Endothelial cell of umbilical vein (primary cell): ENCODE data around the gene CDH7. TPM values are rescaled to one million over a fixed set of nuclear protein-coding genes. Genes with fewer than 3 reads are reported as not detected.

Experiments
- BruUV-seq: library from RNA; stranded (reverse); fragments of 400-500 nt; replicated peaks from 2 replicates; lab custom pipeline; 2021; lab: Mats Ljungman, UMichigan
- CTCF ChIA-PET: fragments of 300-600, 350-600 bp; sonication (Branson Sonifier 250); formaldehyde crosslinking; loops from one replicate; lab custom pipeline; 2021; ENCODE audit warnings: antibody characterized with exemption, inconsistent platforms; lab: Charles Lee
- POLR2A ChIA-PET: fragments of 300-600, 350-600 bp; sonication (Branson Sonifier 250); formaldehyde crosslinking; loops from one replicate; lab custom pipeline; 2021; ENCODE audit warnings: antibody characterized with exemption, inconsistent platforms; lab: Charles Lee
- DNase-seq: peaks from one replicate; pipeline ENCODE4 v3.0.0-alpha.2; 2011; ENCODE audit warnings: low read depth, low spot score
- FAIRE-seq: peaks from 2 replicates; lab custom pipeline; 2011; peaks lifted over from hg19 to GRCh38; lab: Jason Lieb, UNC
- H2AFZ ChIP-seq: 2 replicates; pipeline ENCODE4 v1.6.0; 2012; ENCODE audit warnings: low read depth, low read length, control low read depth, inconsistent platforms
- H3K27ac ChIP-seq: 2 replicates; pipeline ENCODE4 v1.5.1; 2011; ENCODE audit warnings: low read depth, mild to moderate bottlenecking, control low read depth, low read length, moderate library complexity; ENCODE audit not compliant: insufficient read depth
- H3K27me3 ChIP-seq, 2 experiments: 2 replicates each; pipeline versions ENCODE4 v1.6.0 to v1.6.1; 2011; ENCODE audit warnings: low read length in 2 of 2, mixed read lengths in 1 of 2; ENCODE audit not compliant: control insufficient read depth in 2 of 2, insufficient read depth in 2 of 2
- H3K36me3 ChIP-seq, 2 experiments: 2 replicates in 1 of 2; 3 replicates in 1 of 2; pipeline ENCODE4 v1.5.1; 2011; ENCODE audit warnings: low read length in 2 of 2, mild to moderate bottlenecking in 1 of 2, moderate library complexity in 1 of 2; ENCODE audit not compliant: control insufficient read depth in 2 of 2, insufficient read depth in 2 of 2; ENCODE audit errors: extremely low read depth in 1 of 2
- H3K4me1 ChIP-seq: 3 replicates; pipeline ENCODE4 v1.5.1; 2011; ENCODE audit warnings: mild to moderate bottlenecking, low read length; ENCODE audit not compliant: control insufficient read depth, insufficient read depth; ENCODE audit errors: extremely low read depth
- H3K4me2 ChIP-seq: 2 replicates; pipeline ENCODE4 v1.6.1; 2011; ENCODE audit warnings: low read length, control low read depth, mixed read lengths; ENCODE audit not compliant: insufficient read depth
- H3K4me3 ChIP-seq, 3 experiments: fragments of 200-600 bp in 1 of 3; sonication (generic), shearing (Covaris generic) in 1 of 3; replicated peaks in 1 of 3; 2 replicates each; pipeline ENCODE4 v1.5.1; 2011 to 2016; ENCODE audit warnings: control low read depth in 3 of 3, low read length in 3 of 3, mild to moderate bottlenecking in 2 of 3, inconsistent platforms in 1 of 3, low read depth in 1 of 3, moderate library complexity in 1 of 3; ENCODE audit not compliant: insufficient read depth in 1 of 3
- H3K79me2 ChIP-seq: 2 replicates; pipeline ENCODE4 v1.6.0; 2012; ENCODE audit warnings: low read length, inconsistent platforms; ENCODE audit not compliant: control insufficient read depth, insufficient read depth
- H3K9ac ChIP-seq: replicated peaks from 2 replicates; pipeline ENCODE3; 2011; ENCODE audit warnings: low read length, control low read depth; ENCODE audit not compliant: insufficient read depth; ENCODE audit errors: extremely low read depth
- H3K9me1 ChIP-seq: replicated peaks from 3 replicates; pipeline ENCODE4 v1.6.0; 2011; ENCODE audit warnings: mild to moderate bottlenecking, low read length; ENCODE audit not compliant: control insufficient read depth, insufficient read depth; ENCODE audit errors: extremely low read depth
- H3K9me3 ChIP-seq: replicated peaks from 2 replicates; pipeline ENCODE4 v1.5.1; 2012; ENCODE audit warnings: low read length, inconsistent platforms; ENCODE audit not compliant: control insufficient read depth, insufficient read depth
- H4K20me1 ChIP-seq: replicated peaks from 2 replicates; pipeline ENCODE3; 2011; ENCODE audit warnings: mild to moderate bottlenecking, low read length; ENCODE audit not compliant: control insufficient read depth, insufficient read depth; ENCODE audit errors: extremely low read depth
- CTCF ChIP-seq, 2 donors: IDR thresholded peaks; 1 replicate in 1 of 2; 2 replicates in 1 of 2; pipeline ENCODE4 v1.5.1; 2011; ENCODE audit warnings: low read length in 2 of 2, mild to moderate bottlenecking in 2 of 2, moderate library complexity in 2 of 2, control low read depth in 1 of 2, inconsistent platforms in 1 of 2, low read depth in 1 of 2; ENCODE audit not compliant: insufficient read depth in 1 of 2; ENCODE audit errors: extremely low read depth in 1 of 2
- GATA2 ChIP-seq: IDR thresholded peaks from 2 replicates; pipeline ENCODE4 v1.7.0; 2011; ENCODE audit warnings: low read depth, mild to moderate bottlenecking, moderate library complexity, mixed read lengths, low read length; ENCODE audit not compliant: insufficient read length, insufficient read depth
- JUN ChIP-seq: IDR thresholded peaks from 2 replicates; pipeline ENCODE4 v1.6.1; 2011; ENCODE audit warnings: borderline replicate concordance, low read depth; ENCODE audit not compliant: insufficient read length, insufficient read depth
- MYC ChIP-seq: IDR thresholded peaks from one replicate; pipeline ENCODE4 v1.6.1; 2011; ENCODE audit warnings: mild to moderate bottlenecking, low read depth, low read length
- POLR2A ChIP-seq: IDR thresholded peaks from 2 replicates; pipeline ENCODE4 v1.6.1; 2012; ENCODE audit warnings: low read depth, mild to moderate bottlenecking, control low read depth, low read length
- POLR2AphosphoS5 ChIP-seq: IDR thresholded peaks from 2 replicates; pipeline ENCODE4 v1.6.1; 2012; ENCODE audit warnings: low read depth, mild to moderate bottlenecking, control low read depth, low read length, moderate library complexity; ENCODE audit not compliant: insufficient read depth
- dilution Hi-C: fragments of 300-500 bp; cut with MboI; formaldehyde crosslinking; loops from one replicate; pipeline ENCODE4 v1.15.0; 2019; ENCODE audit warnings: low sequenced_read_pairs; ENCODE audit not compliant: extremely low pct_ligation_motif_present
- intact Hi-C: fragments of 100-400 bp; cut with micrococcal nuclease; formaldehyde crosslinking; loops from one replicate; pipeline ENCODE4 v1.10.0; 2022
- polyA plus RNA-seq, 4 experiments: library from polyadenylated mRNA; depleted of rRNA in 3 of 4; stranded (reverse) in 3 of 4; unstranded in 1 of 4; fragments of >200 nt; gene quantifications; 2 replicates each; pipeline versions ENCODE4 v1.2.1 to v1.2.3, GENCODE V29; 2011 to 2012; ENCODE audit warnings: missing spikeins in 1 of 4
- total RNA-seq: library from RNA; stranded (reverse); gene quantifications from 2 replicates; pipeline ENCODE4 v1.2.3, GENCODE V29; 2021

CDH7 gene
- total and polyA plus RNA-seq, 2 donors (not counting 3 experiments of a cell fraction or from before 2014, with no cell fraction given) = not detected

DNA sequence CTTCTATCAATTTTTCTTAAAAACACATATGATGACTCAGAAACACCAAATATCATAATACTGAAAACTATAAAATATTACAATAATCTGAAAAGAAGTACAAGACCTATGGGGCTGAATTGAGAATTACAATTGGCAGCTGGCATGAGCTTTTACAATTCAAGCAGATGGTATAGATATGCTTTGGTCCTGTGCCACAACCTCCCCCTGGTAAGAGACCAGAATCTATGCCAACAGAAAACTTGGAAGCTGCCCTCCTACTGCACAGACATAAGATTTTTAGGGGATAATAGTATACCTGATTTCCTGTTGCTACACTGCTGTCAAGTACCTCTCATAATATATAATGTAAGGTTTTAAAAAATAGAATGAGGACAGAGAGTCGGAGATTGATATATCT, 46.8 kb upstream of the CDH7 start:
- POLR2A ChIA-PET = no interaction called here

DNA sequence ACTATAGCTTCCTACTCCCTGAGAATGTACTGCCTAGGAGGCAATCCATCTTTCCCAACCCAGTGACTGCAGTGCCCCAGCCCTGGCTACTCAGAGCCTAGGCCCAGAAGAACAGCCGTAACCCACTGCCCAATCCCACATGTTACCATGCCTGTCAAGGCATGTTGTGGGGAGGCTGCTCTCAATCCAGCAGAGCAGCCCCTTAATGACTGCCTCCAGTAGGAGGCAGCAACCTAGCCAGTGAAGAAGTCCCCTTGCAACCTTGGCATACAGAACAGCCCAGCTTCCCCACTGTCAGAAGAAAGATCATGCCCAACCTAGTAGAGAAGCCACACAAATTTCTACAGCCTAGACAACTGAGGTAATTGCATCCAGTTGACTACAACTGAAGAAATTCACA, 44.2 kb upstream of the CDH7 start:
- no peaks in the 10 kb centered on the region for H3K4me1 ChIP-seq
- no peak overlapping the region for H3K9ac ChIP-seq
- H3K79me2 ChIP-seq = no peaks in the 10 kb centered on the region
- CTCF ChIA-PET = no interaction called here
- no peak overlapping the region for H3K4me2 ChIP-seq
- POLR2A ChIA-PET = no interaction called here
- BruUV-seq = no TSS peak
- dilution Hi-C loops (no loop called here), intact Hi-C loops (no loop called here)
- H3K4me3 ChIP-seq = no peak overlapping the region
- H3K36me3 ChIP-seq = no peaks in the 10 kb centered on the region
- no peak overlapping the region for H3K27ac ChIP-seq
- no peak for TF ChIP-seq GATA2
- no peak for TF ChIP-seq CTCF (IDR thresholded peaks at IDR 0.05; ENCODE audit: extremely low read depth in 1 of 2, insufficient read depth in 1 of 2, low read depth in 1 of 2, low read length in 2 of 2)
- TF ChIP-seq MYC = no peak
- H2AFZ ChIP-seq = no peak overlapping the region
- no peak for DNase-seq
- FAIRE-seq = no peak
- no peaks in the 10 kb centered on the region for H3K9me3 ChIP-seq
- no peaks in the 10 kb centered on the region for H3K9me1 ChIP-seq
- no peaks in the 10 kb centered on the region for H4K20me1 ChIP-seq
- H3K27me3 ChIP-seq = no peaks in the 10 kb centered on the region

More for the DNA sequence above, 46.8 kb upstream of the CDH7 start:
- CTCF ChIA-PET = interaction anchor here (1.6 kb wide), 1 partner anchor 9 kb away, joined by 3 read pairs; no protein-coding TSS in a partner anchor
- DNase-seq = no peak
- no peak overlapping the region for H3K27ac ChIP-seq
- intact Hi-C loops (no loop called here), dilution Hi-C loops (no loop called here)
- H3K36me3 ChIP-seq = no peaks in the 10 kb centered on the region
- FAIRE-seq = no peak
- H3K4me1 ChIP-seq = no peaks in the 10 kb centered on the region
- H3K9me1 ChIP-seq = no peaks in the 10 kb centered on the region
- H3K9ac ChIP-seq = no peak overlapping the region
- H3K4me2 ChIP-seq = no peak overlapping the region
- H3K9me3 ChIP-seq = no peaks in the 10 kb centered on the region
- H4K20me1 ChIP-seq = no peaks in the 10 kb centered on the region
- H3K4me3 ChIP-seq = no peak overlapping the region
- no peaks in the 10 kb centered on the region for H3K79me2 ChIP-seq
- TF ChIP-seq POLR2A (no peak), JUN (no peak), POLR2AphosphoS5 (no peak), MYC (no peak)
- no TSS peak for BruUV-seq
- no peaks in the 10 kb centered on the region for H3K27me3 ChIP-seq
- no peak overlapping the region for H2AFZ ChIP-seq
